Activated CD8-positive, alpha-beta memory T cell treated with anti-CD3 and anti-CD28 coated beads, Interleukin-2, amount 50 U/mL, for 1 hour (primary cell): ENCODE data around the gene TRMO.

ENCODE experiments used
- DNase-seq: peaks from one replicate; pipeline ENCODE4 v3.0.0-alpha.2; 2020; ENCODE audit errors: extremely low read depth

TRMO gene

DNA sequence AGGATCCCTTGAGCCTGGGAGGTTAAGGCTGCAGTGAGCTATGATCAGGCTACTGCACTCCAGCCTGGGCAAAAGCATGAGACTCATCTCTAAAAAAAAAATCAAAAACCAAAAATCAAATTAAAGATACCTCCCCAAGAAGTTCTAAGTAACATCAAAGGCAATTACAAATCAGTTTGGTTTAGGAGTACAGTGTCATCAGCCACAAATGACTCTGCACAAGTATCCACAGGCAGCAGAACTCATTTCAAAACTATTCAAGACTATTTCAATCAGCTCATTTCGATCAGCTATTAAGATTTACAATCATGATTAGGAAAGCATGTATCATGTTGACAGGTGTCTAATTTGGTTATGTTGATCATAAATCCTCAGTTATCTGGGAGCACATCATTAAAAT is 19.1 kb downstream of the TRMO start:
- DNase-seq = no peak

DNA sequence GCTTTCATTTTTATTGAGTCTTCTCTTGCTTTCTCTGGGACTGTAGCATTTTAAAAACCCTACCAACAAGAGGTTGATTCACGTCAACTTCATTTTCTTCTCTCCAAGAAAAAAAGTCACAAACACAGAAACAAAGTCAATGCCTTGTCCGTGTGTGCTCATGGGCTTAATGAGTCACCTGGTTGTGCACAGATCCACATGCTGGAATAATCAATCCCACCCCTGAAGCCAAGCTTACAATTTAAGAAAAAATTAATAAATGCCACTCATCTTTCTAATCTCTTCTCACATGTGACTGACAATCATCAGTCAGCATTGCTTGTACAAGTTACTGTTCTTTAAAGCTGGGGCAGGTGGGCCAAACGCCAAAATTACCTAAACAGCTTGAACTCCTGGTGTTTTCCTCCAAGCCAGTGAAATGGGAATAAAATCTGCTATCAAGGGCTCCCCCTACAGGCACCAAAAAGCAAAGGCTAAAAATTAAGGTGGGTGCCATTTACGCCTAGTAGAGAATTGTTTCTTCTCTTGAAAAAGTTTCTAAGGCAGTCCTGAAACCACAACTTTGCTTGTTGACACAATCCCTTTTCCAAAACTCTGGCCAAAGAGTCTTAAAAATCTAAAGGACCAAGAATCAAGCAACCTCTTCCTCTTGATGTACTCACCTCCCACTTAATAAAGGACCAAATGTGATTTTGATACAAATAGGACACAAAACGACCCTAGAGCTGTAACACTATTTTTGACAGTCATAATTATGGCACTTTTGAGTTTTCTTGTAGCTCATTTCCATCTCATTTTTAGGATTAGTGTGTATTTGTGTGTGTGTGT is 21.3 kb downstream of the TRMO start:
- no peak for DNase-seq

DNA sequence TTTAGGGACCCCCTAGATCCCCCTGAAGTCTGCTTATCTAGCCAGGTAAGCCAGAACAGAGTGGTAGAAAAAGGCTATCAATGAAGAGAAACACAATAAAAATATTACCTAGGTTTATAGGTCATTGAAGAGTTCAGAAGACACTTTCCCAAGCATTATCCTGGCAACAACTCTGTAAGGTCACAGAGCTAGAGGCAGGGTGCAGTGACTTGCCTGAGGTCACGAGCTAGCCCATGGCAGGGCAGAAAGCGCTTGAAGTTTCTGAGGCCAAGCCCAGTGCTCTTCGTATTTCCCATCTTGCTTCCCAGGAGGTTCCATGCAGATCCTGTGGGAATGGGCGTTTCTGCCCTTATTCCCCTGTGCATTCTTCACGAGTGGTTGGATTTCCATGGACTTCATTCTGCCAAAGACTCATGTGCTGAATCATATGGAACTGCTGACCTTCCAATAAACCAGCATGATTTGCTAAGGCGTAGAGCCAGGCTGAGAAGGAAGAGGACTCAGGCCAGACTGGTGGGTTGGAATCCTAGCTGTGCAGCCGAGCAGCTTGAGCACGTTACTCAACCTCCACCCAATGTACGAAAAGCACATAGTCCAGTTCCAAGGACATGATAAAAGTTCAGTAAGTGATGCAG is 22.1 kb downstream of the TRMO start:
- no peak for DNase-seq

DNA sequence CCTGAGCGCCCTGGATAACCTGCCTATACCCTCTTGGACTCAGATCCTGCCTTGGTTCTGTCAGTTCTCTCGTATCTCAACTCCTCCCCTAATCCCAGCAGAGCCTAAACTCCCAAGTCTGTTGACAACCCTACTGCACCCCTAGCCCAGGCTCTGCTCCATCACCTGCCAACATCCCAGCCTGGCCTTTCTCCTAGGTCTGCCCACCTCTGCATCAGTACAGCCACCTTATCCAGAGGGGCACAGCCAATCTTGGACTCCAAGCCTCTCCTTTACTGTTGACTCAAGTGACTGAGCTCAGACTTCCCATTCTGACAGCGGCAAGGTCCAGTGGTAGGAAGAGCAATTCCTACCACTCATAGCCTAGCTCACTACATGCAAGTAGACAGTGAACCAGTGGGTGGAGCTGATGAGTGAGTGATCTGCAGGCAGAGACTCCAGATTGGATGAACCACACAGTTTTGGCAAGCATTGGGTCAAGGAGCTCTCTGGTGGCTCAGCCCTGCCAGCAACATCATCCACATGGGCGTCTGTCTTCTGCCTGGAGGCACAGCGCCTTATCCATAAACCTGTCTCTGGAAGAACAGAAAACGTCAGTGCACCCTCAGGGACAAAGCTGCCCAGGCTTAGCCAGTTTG is 26.5 kb downstream of the TRMO start:
- DNase-seq = no peak

DNA sequence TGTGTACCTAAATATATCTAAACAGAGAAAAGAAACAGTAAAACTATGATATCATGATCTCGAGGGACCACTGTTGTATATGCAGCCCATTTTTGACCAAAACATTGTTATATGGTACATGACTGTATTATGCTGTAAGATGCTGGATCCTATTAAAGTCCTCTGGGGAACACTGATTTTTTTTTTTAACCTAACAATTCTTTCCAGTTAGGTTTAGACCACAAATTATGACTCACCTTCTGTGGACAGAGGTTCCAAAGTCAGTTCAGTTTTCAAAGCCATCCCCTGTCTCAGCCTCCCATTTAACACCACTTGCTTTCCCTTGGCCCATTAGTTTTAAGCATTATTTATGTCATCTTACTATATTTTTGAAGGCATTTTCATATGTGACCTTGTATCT is 27.1 kb downstream of the TRMO start:
- DNase-seq = no peak

DNA sequence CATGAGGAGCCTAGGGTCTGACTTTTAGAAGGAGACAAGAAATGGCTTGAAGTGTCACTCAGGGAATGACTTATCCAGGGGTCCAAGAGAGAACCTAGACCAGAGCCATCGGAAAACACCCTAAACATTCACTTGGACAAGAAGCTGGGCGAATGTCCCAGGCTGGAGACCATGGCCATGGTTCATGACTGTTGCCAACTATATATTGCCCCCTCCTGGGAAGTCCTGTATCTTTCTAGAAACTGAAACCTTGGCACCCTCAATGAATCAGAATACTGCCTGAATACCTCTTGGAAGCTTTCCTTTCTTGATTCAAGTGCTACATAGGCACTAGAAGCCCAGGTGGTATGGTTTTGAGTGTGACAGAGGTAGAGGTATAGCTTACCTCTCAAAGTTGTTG is 29.9 kb downstream of the TRMO start:
- DNase-seq = no peak

DNA sequence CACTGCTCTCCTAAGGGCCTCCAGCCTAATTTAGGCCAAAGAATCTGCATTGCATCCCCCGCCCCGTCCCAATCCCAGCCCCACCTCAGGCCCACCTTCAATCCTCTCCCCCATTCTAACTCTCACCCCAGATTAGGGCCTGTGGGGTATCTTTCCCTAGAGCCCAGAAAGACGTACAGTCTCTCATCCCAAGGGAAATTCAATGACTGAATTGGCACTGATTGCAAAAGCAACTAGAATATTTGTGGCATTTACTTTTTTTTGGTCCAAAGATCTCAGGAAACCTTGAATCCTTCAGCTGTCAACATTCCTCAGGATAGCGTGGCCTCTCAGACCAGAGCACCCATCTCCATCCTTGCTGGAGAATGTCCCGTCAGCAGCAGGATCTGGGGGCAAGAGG is 30.6 kb downstream of the TRMO start:
- no peak for DNase-seq

DNA sequence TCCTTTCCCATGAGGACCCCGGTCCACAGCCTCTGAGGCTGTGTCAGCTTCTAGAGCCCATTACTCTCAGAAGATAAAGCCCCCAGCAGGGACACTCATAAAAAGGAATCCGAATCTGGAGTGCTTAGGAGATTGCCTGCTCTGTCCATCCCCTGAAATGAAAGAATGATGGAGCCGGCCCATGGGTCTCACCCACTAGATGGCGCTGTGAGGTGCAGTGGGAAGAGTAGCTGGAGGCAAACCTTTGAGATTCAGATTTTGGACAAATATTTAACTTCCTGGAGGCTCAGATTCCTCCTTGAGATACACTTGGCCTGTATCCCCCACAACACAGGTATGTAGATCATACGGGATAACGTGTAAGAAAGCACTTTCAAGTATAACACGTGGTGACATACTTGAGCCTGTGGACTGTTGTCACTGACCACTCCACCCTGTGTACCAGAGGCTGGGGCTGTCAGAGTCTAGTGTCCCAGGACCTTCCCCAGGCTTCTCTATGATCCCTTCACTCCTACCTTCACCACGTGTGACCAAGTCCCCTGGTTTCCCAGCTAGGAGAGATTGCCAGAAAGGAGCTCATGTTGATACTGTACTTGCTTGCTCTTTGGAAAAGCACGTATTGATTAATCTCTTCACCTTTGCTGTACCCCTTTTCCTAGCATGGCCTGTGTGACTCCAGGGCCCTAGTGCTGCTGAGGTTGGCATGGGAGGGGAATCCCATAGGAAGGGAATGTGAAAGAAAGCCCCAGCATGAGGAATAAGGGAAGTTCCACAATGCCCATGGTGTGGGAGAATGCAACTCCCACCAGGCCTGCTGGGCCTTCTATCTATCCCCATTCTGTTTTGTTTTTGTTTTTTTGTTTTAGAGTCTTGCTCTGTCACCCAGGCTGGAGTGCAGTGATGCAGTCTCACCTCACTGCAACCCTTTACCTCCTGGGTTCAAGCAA is 32.1 kb downstream of the TRMO start:
- DNase-seq = no peak

DNA sequence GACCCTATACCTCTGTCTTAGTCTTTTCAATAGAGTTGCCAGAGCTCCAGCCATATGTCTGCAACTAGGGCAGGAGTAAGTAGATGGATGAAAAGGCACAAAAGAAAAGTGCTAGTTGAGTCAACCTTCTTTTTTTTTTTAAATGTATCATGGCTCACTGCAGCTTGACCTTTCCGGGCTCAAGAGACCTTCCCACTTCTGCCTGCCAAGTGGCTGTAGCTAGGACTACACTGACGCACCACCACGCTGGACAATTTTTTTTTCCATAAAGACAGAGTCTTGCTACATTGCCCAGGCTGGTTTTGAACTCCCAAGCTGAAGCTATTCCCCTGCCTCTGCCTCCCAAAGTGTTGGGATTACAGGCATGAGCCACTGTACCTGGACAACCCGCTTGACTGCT is 42.0 kb downstream of the TRMO start:
- DNase-seq = no peak

DNA sequence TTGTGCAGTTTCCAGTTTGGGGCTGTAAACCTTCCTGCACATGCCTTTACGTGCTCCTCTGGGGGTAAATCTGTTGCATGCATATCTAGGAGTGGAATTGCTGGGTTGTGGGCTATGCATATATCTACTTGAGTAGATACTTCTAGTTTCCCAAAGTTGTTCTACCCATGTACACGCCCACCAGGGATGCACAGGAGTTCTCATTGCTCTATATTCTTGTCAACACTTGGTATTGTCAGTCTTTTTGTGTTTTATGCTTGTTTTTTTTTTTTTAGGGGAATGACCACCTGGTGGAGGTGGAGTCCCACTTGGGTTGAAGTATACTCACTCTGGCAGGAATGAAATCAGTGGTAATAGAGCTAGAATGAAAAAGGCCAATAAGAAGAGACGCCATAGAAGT is 46.2 kb downstream of the TRMO start:
- DNase-seq = no peak

DNA sequence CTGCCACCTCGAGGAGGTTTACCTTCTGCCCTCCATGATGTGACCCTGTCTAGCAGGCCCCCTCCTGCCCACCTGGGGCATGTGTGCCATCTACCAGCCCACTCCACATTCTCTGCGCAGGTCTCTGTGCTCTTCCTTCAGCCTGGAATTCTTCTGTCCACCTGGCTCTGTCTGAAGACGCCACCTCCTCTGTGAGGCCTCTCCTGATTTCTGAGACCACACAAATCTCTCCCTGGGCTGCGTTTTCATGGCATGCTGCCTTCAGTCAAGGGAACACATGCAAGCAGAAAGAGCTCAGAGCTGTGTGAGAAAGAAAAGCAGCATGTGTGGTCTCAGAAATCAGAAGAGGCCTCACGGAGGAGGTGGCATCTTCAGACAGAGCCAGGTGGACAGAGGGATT is 47.2 kb downstream of the TRMO start:
- DNase-seq = no peak

DNA sequence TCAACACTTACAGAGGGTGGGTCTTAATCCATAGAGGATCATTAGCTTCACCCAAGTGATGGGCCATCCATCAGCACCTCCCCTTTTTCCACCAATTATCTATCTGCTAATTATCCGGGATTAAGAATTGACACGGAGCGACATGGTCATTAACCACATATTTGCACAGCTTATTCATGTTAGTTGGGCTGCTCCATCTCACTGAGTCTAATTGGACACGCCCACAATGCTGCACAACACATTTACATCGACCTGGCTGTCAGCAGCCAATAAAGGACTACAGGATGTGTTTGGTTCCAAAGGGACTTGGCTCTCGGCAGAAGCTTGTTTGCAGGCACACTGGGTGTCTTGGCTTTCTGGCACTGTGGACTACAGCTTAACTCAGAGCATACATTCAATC is 47.7 kb downstream of the TRMO start:
- DNase-seq = no peak

DNA sequence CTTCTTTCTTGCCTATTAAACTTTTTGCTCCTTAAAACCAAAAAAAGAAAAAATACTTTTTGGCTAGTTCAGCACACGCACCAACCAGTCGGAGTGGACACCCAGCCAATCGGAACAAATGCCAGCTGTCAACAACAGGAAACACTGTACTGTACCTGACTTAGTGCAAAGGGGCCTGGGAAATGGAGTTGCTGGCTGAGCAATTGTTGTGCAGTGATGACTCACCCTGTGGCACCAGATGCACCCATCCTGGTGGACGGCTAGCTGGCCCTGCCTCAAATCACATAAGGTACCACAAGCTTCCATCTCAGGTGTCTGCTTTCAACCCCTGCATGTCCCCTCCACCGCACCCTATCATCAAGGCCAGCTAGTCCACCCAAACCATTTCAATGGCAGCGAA is 48.4 kb downstream of the TRMO start:
- no peak for DNase-seq

DNA sequence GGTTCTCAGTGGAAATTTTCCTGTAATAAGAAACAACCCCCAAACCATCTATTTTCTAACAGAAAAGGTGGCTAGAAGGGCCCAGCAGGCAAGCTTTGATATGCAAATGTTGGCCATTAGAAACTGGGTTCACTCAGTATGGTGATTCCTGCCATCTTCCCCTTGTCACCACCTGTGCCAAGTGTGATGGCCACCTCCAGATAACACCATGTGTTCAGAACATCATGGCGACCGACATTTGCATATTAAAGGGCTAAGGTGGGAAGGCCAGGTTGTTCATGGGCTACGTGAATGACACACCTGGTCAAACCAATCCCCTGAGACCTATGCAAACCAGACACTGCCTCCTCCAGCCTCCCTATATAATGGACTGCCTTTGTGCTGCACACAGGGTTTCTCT is 48.9 kb downstream of the TRMO start:
- no peak for DNase-seq

DNA sequence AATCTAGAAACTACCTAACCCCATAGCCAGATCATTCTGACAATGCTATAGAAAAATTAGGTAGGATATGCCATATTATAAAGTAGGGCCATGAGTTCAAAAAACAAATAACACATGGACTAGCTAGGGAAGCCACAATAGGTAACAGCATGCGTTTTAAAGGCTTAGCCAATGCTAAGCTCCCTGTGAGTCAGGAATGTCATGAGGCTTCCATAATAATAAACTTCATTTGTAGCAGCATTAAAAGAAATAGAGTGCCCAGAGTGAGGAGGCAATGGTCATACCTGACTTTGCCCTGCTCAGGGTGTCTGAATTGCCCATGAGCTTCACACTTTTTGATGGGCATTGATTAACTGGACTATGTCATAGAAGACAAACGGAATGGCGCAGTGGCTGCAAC is 53.4 kb downstream of the TRMO start:
- no peak for DNase-seq

DNA sequence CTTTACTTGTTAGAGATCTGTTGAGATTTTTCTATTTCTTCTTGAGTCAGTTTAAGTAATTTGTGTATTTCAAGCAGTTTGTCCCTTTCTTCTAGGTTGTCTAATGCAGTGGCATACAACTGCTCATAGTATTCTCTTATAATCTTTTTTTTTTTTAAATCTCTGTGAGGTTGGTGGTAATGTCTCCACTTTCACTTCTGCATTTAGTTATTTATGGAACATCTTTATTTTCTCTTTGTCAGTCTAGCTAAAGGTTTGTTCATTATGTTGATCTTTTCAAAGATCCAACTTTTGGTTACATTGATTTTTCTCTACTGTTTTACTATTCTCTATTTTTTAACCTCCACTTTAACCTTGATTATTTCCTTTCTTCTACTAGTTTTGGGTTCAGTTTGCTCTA is 55.5 kb downstream of the TRMO start:
- no peak for DNase-seq

DNA sequence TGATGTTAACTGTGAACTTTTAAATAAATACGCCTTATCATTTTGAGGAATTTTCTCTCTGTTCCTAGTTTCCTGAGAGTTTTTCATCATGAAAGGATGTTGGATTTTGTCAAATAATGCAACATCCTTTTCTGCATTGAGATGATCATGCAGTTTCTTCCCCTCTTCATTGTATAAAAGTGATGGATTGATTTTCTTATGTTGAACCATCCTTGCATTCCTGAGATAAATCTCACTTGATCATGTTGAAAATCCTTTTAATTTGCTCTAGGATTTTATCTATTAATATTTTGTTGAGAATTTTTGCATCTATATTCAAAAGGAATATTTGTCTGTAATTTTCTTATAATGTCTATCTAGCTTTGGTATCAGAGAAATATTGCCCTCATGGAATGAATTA is 56.0 kb downstream of the TRMO start:
- no peak for DNase-seq

DNA sequence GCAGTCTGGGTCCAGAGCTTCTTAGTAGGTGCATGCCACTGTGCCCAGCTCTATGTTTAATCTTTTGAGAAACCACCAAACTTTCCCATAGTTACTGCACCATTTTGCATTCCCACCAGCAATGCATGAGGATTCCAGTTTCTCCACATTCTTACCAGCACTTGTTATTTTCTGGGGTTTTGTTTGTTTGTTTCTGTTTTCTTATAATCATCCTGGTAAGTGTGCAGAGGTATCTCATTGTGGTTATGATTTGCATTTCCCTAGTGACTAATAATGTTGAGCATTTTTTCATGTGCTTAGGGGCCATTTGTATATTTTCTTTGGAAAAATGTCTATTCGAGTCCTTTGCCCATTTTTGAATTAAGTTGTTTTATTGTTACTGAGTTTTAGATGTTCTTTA is 57.9 kb downstream of the TRMO start:
- no peak for DNase-seq

DNA sequence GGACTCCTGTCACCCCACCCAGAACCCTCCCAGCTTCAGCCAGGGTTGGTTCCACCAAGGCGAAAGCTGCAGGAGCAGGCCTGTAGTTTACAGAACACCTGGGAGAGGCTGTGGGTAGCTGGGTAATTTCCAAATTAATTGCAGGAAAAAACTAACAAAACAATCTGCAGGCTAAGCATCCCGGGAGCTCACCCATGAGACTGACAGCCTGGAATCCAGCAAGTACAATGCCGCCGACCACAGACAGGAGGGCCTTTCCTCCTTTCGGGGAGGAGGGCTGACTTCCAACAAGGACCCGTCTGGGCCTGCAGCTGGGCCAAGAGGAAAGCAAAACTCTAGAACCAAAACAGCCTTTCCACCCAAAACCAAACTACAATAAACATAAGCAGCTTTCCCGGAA is 59.0 kb downstream of the TRMO start:
- DNase-seq = no peak

DNA sequence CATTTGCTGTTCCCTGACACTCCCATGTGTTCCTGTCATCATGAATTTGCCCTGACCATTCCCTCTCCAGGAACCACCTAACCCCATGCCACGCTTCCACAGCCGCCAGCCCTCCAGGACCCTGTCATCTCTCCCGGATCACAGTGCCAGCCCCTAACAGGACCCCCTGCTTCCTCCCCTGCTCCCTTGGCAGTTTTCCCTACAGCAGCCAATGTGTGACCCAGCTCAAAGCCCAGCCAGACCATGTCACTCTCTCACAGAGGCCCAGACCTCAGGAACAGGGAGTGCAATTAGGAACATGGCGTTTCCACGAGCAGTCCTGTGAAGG is 61.2 kb downstream of the TRMO start:
- DNase-seq = no peak

DNA sequence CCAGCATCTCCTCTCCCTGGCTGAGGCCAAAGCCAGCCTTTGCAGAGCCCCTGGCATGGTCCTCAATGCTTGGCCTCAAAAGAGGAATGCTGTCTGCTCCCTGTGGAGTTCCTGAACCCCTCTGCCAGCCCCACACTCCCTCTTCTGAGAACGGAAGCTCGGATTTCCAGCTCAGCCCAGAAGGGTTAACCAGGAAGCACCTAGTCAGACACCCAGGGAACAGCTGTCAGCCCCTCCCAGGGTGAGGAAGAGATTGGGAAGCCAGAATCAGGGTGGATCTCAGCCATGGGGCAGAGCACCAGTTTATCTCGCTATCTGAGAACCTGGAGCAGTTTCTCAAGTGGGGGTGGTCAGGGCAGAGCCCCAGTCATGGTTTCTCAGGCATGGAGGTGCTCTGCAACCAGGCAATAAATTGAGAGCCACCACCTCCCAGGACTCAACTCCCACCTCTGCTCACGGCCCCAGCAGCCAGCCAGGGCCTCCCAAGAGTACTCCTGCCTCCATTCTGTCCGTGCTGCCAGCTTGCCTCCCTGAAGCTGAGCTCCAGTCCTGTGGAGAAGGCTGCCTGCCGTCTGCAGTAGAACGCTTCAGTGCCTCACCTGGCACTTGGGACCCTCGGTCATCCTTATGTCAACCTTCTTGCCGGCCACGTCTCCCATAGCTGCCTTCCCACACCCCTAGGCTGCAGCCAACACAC is 61.7 kb downstream of the TRMO start:
- no peak for DNase-seq

DNA sequence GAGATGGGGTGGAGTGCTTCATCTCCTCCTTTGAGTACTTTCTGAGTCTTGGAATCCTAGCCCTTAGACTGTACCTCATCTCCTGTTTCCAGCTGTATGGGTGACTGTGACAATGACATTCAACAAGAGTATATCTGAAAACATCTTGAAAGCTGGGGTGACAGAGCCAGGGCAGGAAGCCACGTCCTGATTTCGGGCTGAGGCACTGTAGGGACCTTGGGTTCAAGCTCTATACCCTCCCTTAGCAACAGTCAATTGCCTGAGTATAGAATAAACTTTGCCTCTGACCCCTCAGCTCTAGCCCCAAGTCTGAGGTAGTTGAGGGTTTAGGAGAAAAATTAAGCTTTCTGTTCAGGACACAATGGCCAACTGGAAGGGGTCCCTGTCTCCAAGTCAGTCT is 63.0 kb downstream of the TRMO start:
- no peak for DNase-seq
